KMS-11 (cell line): ENCODE results near the gene CRYAA.
"Not testable (repeated sequence)": the region's sequence is repeated elsewhere in the genome, so short reads cannot be mapped to it uniquely, and the experiment has no call there.

Source experiments
- H2AFZ ChIP-seq: fragments of 200-600 bp; sonication (generic); 2 replicates; pipeline ENCODE4 v1.6.1; 2016; ENCODE audit warnings: antibody characterized with exemption, mixed run types, low read depth
- H3K27ac ChIP-seq: fragments of 200-600 bp; sonication (generic); 2 replicates; pipeline ENCODE4 v1.6.1; 2016; ENCODE audit warnings: mild to moderate bottlenecking, mixed run types
- H3K27me3 ChIP-seq: fragments of 200-600 bp; sonication (generic); 2 replicates; pipeline ENCODE4 v1.6.1; 2017; ENCODE audit warnings: mild to moderate bottlenecking, low read depth, mixed run types, moderate library complexity; ENCODE audit not compliant: insufficient read depth
- H3K36me3 ChIP-seq: fragments of 200-600 bp; sonication (generic); 2 replicates; pipeline ENCODE4 v1.6.1; 2017; ENCODE audit warnings: mild to moderate bottlenecking, mixed run types; ENCODE audit not compliant: insufficient read depth
- H3K4me1 ChIP-seq: fragments of 200-600 bp; sonication (generic); 2 replicates; pipeline ENCODE4 v1.6.1; 2016; ENCODE audit warnings: mild to moderate bottlenecking, low read depth, mixed run types; ENCODE audit not compliant: poor library complexity, severe bottlenecking
- H3K4me2 ChIP-seq: fragments of 200-600 bp; sonication (generic); 2 replicates; pipeline ENCODE4 v1.7.0; 2016; ENCODE audit warnings: mild to moderate bottlenecking, mixed run types
- H3K4me3 ChIP-seq: fragments of 200-600 bp; sonication (generic); IDR thresholded peaks from 2 replicates; pipeline ENCODE4 v1.6.1; 2017; ENCODE audit warnings: low read depth, low read length, mixed read lengths; ENCODE audit not compliant: insufficient read depth
- H3K79me2 ChIP-seq: fragments of 200-600 bp; sonication (generic); 2 replicates; pipeline ENCODE4 v1.6.1; 2016; ENCODE audit warnings: low read depth, mixed run types; ENCODE audit not compliant: insufficient read depth
- H3K9ac ChIP-seq: fragments of 200-600 bp; sonication (generic); 2 replicates; pipeline ENCODE4 v1.6.1; 2016; ENCODE audit warnings: mild to moderate bottlenecking, mixed run types
- H4K20me1 ChIP-seq: fragments of 200-600 bp; sonication (generic); 2 replicates; pipeline ENCODE4 v1.6.1; 2016; ENCODE audit warnings: mild to moderate bottlenecking, mixed run types; ENCODE audit not compliant: insufficient read depth

Gene CRYAA

GRCh38 chr21:43161826-43162707, 6.7 kb upstream of the CRYAA start:
- H2AFZ ChIP-seq, H3K27ac ChIP-seq, H3K4me2 ChIP-seq, H3K36me3 ChIP-seq, H3K9ac ChIP-seq, H3K4me3 ChIP-seq, H3K4me1 ChIP-seq, H4K20me1 ChIP-seq, H3K27me3 ChIP-seq, H3K79me2 ChIP-seq: not testable (repeated sequence)

GRCh38 chr21:43162708-43163205, 6.1 kb upstream of the CRYAA start:
- H3K27ac ChIP-seq: not testable (repeated sequence)

DNA sequence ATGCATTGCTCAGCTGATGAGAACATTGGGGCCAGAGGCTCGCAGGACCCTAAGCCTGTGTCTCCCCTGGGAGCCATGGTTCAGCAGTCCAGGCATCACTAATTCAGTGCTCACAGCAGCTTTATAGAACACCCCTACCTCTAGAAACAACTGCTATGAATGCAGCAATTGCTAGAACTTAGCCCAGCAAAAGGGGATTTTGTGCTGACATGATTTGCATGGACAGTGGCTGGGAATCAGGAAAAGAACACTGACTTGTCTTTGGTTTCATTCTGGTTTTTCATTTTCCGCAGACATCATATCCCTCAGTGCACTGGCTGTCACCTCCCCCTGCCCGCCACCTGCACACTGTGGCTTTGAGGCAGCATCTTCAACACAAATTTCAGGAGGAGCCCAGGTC, 4.0 kb upstream of the CRYAA start:
- H3K4me3 ChIP-seq, H3K79me2 ChIP-seq: not testable (repeated sequence)

More at GRCh38 chr21:43162708-43163205, 6.1 kb upstream of the CRYAA start:
- not testable (repeated sequence) for H3K27me3 ChIP-seq, H3K79me2 ChIP-seq, H3K9ac ChIP-seq, H3K4me3 ChIP-seq, H3K4me1 ChIP-seq, H4K20me1 ChIP-seq, H3K36me3 ChIP-seq, H2AFZ ChIP-seq, H3K4me2 ChIP-seq

DNA sequence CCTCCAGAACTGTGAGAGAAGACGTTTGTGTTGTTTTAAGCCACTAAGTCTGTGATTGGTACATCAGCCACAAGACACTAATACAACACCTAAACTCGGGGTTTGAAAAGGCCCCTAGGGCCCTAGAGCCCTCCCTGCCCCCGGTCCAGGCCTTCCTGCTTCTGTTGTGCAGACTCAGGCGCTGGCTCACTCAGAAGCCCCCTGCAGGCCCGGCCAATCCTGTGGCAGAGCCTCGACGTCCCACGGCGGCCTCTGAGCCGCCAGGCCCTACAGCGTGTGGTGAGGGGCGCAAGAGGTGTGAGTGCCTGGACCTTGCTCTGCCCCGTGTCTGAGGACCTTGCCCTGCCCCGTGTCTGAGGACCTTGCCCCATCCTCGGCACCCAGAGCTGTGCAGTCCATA, 3.1 kb upstream of the CRYAA start:
- not testable (repeated sequence) for H3K4me3 ChIP-seq, H3K36me3 ChIP-seq, H3K4me2 ChIP-seq, H4K20me1 ChIP-seq, H3K4me1 ChIP-seq, H3K27me3 ChIP-seq, H3K79me2 ChIP-seq, H3K9ac ChIP-seq, H2AFZ ChIP-seq
- peak overlapping the region; percentile 78 for H3K27ac ChIP-seq

More for the DNA sequence above, 4.0 kb upstream of the CRYAA start:
- not testable (repeated sequence) for H3K27ac ChIP-seq, H3K9ac ChIP-seq, H3K4me1 ChIP-seq, H4K20me1 ChIP-seq, H3K36me3 ChIP-seq, H2AFZ ChIP-seq, H3K27me3 ChIP-seq, H3K4me2 ChIP-seq

GRCh38 chr21:43169230-43169886, 550 bp downstream of the CRYAA start:
- not testable (repeated sequence) for H3K4me2 ChIP-seq, H3K4me1 ChIP-seq, H3K79me2 ChIP-seq, H4K20me1 ChIP-seq, H3K36me3 ChIP-seq, H2AFZ ChIP-seq, H3K27me3 ChIP-seq, H3K27ac ChIP-seq, H3K4me3 ChIP-seq, H3K9ac ChIP-seq

DNA sequence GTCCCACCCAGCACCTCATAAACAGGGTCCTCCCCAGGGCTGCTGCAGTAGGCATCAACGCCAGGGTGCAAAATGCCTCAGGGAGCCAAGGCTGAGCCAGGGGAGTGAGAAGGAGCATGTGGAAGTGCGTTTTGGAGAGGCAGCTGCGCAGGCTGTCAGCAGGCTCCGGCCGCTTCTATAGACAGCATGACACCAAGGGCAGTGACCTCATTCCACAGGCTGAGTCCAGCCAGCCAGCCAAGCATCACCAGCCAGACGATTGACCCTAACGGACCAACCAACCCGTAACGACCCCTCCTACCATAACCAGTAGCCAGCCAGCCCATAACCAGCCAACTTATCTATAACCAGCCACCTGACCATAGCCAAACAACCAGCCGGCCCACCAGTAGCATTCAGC, 1.1 kb downstream of the CRYAA start:
- H2AFZ ChIP-seq, H3K4me3 ChIP-seq, H3K4me2 ChIP-seq, H3K27me3 ChIP-seq, H3K79me2 ChIP-seq, H3K27ac ChIP-seq, H3K4me1 ChIP-seq, H3K36me3 ChIP-seq, H4K20me1 ChIP-seq, H3K9ac ChIP-seq: not testable (repeated sequence)

DNA sequence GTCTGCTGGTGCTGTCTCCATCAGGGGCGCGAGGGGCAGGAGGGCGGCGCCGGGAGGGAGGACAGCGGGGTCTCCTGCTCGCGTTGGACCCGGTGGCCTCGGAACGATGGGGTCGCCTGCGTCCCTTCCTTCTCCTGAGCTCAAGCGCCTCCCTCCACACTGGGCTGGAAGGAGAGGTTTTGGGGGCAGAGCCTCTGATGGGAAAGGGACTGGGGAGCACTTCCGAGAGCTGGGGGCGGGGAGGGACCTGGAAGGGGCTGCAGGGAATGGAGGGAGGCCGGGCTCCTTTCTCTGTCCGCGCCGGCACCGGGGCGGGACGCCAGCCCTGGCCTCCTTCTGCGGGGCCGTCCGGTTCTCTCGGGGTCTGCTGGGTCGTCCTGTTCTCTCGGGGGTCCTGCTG, 4.0 kb downstream of the CRYAA start:
- H3K9ac ChIP-seq, H3K27me3 ChIP-seq, H3K4me1 ChIP-seq, H3K4me2 ChIP-seq, H4K20me1 ChIP-seq, H3K36me3 ChIP-seq, H2AFZ ChIP-seq, H3K27ac ChIP-seq, H3K4me3 ChIP-seq, H3K79me2 ChIP-seq: not testable (repeated sequence)

DNA sequence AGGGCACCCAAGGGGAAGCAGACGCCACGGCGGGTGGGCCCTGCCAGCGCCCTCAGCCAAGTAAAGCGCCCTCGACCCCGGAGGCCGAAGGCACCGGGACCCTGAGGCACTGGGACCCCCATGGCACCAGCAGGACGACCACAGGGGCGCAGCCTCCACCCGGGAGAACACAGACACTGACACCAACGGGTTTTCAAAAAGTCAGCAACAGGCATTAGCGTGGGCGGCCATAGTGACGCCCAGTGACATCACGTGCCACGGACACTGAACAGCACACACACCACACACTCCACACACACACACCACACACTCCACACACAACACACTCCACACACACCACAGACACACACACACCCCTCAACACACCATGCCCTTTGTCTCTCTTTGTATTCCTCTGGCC, 4.6 kb downstream of the CRYAA start:
- not testable (repeated sequence) for H3K4me2 ChIP-seq, H3K27ac ChIP-seq, H3K27me3 ChIP-seq, H3K4me1 ChIP-seq, H2AFZ ChIP-seq, H3K36me3 ChIP-seq, H3K9ac ChIP-seq, H3K79me2 ChIP-seq, H4K20me1 ChIP-seq, H3K4me3 ChIP-seq

- not testable (repeated sequence) for H2AFZ ChIP-seq, H3K9ac ChIP-seq, H3K4me1 ChIP-seq, H3K27me3 ChIP-seq, H3K36me3 ChIP-seq, H3K79me2 ChIP-seq, H4K20me1 ChIP-seq, H3K4me3 ChIP-seq, H3K4me2 ChIP-seq, H3K27ac ChIP-seq
Measured at GRCh38 chr21:43173930-43174329, 5.1 kb downstream of the CRYAA start.

DNA sequence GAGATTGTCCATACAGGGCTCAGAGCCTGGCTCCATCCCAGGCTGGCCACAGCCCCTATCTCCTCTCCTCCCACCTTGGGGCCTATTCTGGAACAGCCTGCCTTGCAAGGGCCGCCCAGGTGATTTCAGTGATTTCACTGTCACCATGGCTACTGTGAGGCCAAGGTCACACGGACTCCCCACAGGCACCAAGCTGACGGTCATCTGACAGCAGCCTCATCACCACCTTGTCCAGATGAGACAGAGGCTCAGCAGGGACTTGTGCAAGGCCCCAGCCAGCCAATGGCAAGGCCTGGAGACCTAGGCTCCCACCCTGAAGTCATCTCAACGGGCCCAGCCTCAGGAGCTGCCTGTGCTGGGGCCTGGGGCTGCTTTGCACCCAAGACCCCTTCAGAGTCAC, 6.2 kb downstream of the CRYAA start:
- H3K36me3 ChIP-seq, H3K27ac ChIP-seq, H3K79me2 ChIP-seq, H3K4me3 ChIP-seq, H3K4me1 ChIP-seq, H4K20me1 ChIP-seq, H3K27me3 ChIP-seq, H3K4me2 ChIP-seq, H2AFZ ChIP-seq, H3K9ac ChIP-seq: not testable (repeated sequence)
